Stimulated activated CD4-positive, alpha-beta T cell treated with anti-CD3 and anti-CD28 coated beads, Interleukin-1b, Interleukin-23, amount 100 ng/mL, for 1 hour (primary cell): ENCODE data around the gene TIMM17B.

Experiments used
- DNase-seq, 2 donors: peaks; one replicate each; pipeline ENCODE4 v3.0.0-alpha.2; 2020; ENCODE audit warnings: low read depth in 2 of 2

Gene TIMM17B

GRCh38 chrX:48897625-48898306 is at the start of gene TIMM17B, which contains the start of gene PQBP1:
Gene TIMM17B (minus strand): TSS chrX:48897768. CDS start chrX:48897749, 19 bp downstream.
Gene PQBP1 (plus strand): TSS chrX:48897930. CDS start chrX:48898510, 580 bp downstream.
- peak; percentile 60 to 65 for DNase-seq

- DNase-seq, result no peak
Measured at GRCh38 chrX:48945517-48946348, 48.2 kb upstream of the TIMM17B start.

GRCh38 chrX:48942895-48943294 is 45.3 kb upstream of the TIMM17B start:
- no peak for DNase-seq

GRCh38 chrX:48940404-48940955 is 42.9 kb upstream of the TIMM17B start:
- DNase-seq, result no peak

GRCh38 chrX:48939524-48940228 is 42.1 kb upstream of the TIMM17B start:
- no peak for DNase-seq

GRCh38 chrX:48938721-48939425 is 41.3 kb upstream of the TIMM17B start:
- DNase-seq, result peak in 1 of 2 donors; percentile 36

- DNase-seq, result peak; percentile 60 to 71
Measured at GRCh38 chrX:48937054-48937907, 39.7 kb upstream of the TIMM17B start.

GRCh38 chrX:48936429-48937053 is 39.0 kb upstream of the TIMM17B start:
- no peak for DNase-seq

- no peak for DNase-seq
Measured at GRCh38 chrX:48935301-48935670, 37.7 kb upstream of the TIMM17B start.

- no peak for DNase-seq
Measured at GRCh38 chrX:48934581-48935300, 37.2 kb upstream of the TIMM17B start.

GRCh38 chrX:48933757-48934156 is 36.2 kb upstream of the TIMM17B start:
- DNase-seq, result no peak

GRCh38 chrX:48927736-48928382 is 30.3 kb upstream of the TIMM17B start:
- DNase-seq, result no peak

GRCh38 chrX:48927123-48927522 is 29.6 kb upstream of the TIMM17B start:
- DNase-seq, result no peak

GRCh38 chrX:48924270-48924669 is 26.7 kb upstream of the TIMM17B start:
- no peak for DNase-seq

GRCh38 chrX:48923771-48924170 is 26.2 kb upstream of the TIMM17B start:
- DNase-seq, result no peak

- no peak for DNase-seq
Measured at GRCh38 chrX:48920718-48921104, 23.1 kb upstream of the TIMM17B start.

GRCh38 chrX:48919947-48920717 is 22.6 kb upstream of the TIMM17B start:
- no peak for DNase-seq

- no peak for DNase-seq
Measured at GRCh38 chrX:48919360-48919841, 21.8 kb upstream of the TIMM17B start.
